BE2C (cell line): Measurements from ENCODE around the gene MAGEA11.
"Not testable (repeated sequence)": the region's sequence is repeated elsewhere in the genome, so short reads cannot be mapped to it uniquely, and the experiment has no call there.

Source experiments
- DNase-seq: peaks from one replicate; pipeline ENCODE4 v3.0.0-alpha.2; 2020
- H3K27me3 ChIP-seq: fragments of 250-450 bp; sonication (Bioruptor Pico); 2 replicates; pipeline ENCODE4 v1.5.1; 2020; ENCODE audit warnings: mild to moderate bottlenecking
- H3K36me3 ChIP-seq: fragments of 250-450 bp; sonication (Bioruptor Pico); 2 replicates; pipeline ENCODE4 v1.5.1; 2020; ENCODE audit warnings: mild to moderate bottlenecking
- H3K4me1 ChIP-seq: fragments of 250-450 bp; sonication (Bioruptor Pico); 2 replicates; pipeline ENCODE4 v1.5.1; 2020
- H3K4me3 ChIP-seq: 2 replicates; pipeline ENCODE4 v1.5.1; 2011; ENCODE audit warnings: low read depth, low read length
- H3K9me3 ChIP-seq: fragments of 250-450 bp; sonication (Bioruptor Pico); 2 replicates; pipeline ENCODE4 v1.5.1; 2020
- TF ChIP-seq, protein P1 (sequence below): IDR thresholded peaks from 2 replicates; pipeline ENCODE4 v1.5.1; 2012; ENCODE audit warnings: mild to moderate bottlenecking, low read depth, low read length

MAGEA11 gene

DNA sequence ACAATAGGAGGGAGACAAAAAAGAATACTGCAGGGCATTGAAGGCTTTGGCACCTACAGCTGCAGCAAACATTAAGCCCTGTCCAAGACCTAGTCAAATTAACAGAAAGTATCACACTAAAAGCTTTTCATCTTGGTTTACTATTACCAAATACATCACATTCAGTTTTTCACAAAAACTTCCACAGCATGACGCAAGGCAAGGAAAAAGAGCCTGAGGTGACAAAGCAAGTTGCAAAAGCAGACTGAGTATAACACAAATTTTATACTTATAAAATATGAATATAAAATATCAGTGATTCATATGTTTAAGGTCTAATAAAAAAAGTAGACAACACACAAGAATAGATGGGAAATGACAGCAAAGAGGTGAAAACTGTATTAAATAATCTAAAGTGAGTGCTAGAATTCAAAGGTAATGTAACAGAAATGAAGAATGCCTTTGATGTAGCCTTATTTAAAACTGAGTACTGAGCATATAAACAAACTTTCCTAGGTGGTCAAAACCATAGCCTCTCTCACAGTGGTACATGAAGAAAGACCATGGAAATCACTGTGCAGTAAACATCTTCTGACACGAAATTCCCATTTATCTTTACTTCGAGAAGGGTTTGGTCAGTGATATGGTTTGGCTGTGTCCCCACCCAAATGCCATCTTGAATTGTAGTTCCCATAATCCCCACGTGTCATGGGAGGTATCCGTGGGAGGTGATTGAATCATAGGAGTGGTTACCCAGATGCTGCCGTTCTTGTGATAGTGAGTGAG is 27.7 kb upstream of the MAGEA11 start:
- no peaks in the 10 kb centered on the region for H3K9me3 ChIP-seq
- no peaks in the 10 kb centered on the region for H3K27me3 ChIP-seq
- no peaks in the 10 kb centered on the region for H3K4me1 ChIP-seq
- TF ChIP-seq, protein P1, sequence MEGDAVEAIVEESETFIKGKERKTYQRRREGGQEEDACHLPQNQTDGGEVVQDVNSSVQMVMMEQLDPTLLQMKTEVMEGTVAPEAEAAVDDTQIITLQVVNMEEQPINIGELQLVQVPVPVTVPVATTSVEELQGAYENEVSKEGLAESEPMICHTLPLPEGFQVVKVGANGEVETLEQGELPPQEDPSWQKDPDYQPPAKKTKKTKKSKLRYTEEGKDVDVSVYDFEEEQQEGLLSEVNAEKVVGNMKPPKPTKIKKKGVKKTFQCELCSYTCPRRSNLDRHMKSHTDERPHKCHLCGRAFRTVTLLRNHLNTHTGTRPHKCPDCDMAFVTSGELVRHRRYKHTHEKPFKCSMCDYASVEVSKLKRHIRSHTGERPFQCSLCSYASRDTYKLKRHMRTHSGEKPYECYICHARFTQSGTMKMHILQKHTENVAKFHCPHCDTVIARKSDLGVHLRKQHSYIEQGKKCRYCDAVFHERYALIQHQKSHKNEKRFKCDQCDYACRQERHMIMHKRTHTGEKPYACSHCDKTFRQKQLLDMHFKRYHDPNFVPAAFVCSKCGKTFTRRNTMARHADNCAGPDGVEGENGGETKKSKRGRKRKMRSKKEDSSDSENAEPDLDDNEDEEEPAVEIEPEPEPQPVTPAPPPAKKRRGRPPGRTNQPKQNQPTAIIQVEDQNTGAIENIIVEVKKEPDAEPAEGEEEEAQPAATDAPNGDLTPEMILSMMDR, result no peak
- DNase-seq, result no peak
- no peaks in the 10 kb centered on the region for H3K36me3 ChIP-seq
- H3K4me3 ChIP-seq, result no peak overlapping the region

DNA sequence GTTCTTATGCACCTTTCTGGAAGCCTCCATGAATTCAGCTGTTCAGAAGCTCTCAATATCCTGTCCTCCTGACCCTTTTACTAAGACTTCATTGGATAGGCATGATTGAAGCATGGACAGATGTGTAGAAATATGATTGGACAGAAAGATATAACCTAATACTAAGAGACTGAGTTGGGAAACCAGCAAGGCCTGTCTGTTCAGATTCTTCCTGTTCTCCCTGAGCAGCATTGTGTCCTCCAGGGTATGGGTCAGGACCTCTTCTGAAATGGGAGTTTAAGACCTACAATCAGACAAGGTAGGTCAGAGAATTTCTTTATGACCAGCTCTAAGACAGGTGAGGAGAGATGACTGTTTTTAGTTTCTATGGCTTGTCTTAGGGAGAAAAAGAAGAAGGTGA is 23.9 kb upstream of the MAGEA11 start:
- TF ChIP-seq, protein P1, result no peak
- DNase-seq, result no peak
- Histone ChIP-seq H3K4me3 (no peak overlapping the region), H3K4me1 (no peaks in the 10 kb centered on the region), H3K27me3 (no peaks in the 10 kb centered on the region), H3K36me3 (no peaks in the 10 kb centered on the region), H3K9me3 (no peaks in the 10 kb centered on the region)

DNA sequence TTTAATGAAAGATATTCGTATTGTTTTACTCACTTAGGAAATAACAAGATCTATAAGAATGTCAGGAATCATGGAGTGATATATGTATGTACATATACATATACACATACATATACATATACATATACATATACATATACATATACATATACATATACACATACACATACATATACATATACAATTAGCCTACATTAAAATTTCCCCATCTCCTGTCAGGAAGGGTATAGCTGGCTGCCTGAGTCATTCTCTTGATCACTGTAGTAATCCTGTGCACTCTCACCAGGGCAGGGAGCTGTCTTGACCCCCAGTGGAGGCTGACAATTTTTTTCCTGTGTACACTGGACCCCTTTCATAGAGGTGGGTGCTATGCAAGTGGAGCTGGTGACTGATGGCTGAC is 23.3 kb upstream of the MAGEA11 start:
- Histone ChIP-seq H3K27me3 (no peaks in the 10 kb centered on the region), H3K4me1 (no peaks in the 10 kb centered on the region), H3K4me3 (no peak overlapping the region), H3K9me3 (no peaks in the 10 kb centered on the region), H3K36me3 (no peaks in the 10 kb centered on the region)
- DNase-seq, result no peak
- TF ChIP-seq, protein P1, result no peak

DNA sequence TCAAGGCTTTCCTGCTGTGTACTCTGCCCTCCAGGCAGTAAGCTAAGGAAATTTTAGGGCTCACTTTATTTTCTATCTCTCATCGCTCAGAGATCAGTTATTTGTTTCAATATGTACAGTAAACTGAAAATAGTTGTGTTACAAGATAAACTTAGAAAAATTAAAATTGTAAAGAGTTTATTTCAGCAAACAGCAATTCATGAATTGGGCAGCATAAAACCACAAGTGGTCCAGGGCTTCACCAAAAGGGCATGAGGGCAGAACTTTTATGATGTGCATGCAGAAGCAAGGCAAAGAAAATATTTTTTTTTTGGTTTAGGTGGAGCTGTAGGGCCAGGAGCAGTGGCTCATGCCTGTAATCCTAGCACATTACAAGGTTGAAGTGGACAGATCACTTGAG is 20.1 kb upstream of the MAGEA11 start:
- no peaks in the 10 kb centered on the region for H3K9me3 ChIP-seq
- no peaks in the 10 kb centered on the region for H3K27me3 ChIP-seq
- TF ChIP-seq, protein P1, result no peak
- no peaks in the 10 kb centered on the region for H3K36me3 ChIP-seq
- H3K4me1 ChIP-seq, result no peaks in the 10 kb centered on the region
- H3K4me3 ChIP-seq, result no peak overlapping the region
- DNase-seq, result no peak

DNA sequence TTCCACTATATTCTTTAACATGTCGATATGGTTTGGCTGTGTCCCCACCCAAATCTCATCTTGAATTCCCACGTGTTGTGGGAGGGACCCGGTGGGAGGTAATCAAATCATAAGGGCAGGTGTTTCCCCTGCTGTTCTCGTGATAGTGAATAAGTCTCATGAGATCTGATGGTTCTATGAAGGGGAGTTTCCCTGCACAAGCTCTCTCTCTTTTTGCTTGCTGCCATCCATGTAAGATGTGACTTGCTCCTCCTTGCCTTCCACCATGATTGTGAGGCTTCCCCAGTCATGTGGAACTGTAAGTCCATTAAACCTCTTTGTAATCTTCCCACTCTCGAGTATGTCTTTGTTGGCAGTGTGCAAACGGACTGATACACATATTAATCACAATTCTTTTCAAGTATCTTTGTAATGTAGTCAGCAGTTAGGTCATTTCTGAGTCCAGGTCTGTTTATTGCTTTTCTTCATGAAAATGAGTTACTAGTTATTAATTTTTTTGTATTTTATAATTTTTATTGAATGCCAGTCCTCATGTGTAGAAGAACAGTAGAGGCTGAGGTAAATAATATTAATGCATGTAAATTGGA is 19.1 kb upstream of the MAGEA11 start:
- H3K4me3 ChIP-seq, DNase-seq, H3K27me3 ChIP-seq, H3K36me3 ChIP-seq, H3K4me1 ChIP-seq, H3K9me3 ChIP-seq: not testable (repeated sequence)

DNA sequence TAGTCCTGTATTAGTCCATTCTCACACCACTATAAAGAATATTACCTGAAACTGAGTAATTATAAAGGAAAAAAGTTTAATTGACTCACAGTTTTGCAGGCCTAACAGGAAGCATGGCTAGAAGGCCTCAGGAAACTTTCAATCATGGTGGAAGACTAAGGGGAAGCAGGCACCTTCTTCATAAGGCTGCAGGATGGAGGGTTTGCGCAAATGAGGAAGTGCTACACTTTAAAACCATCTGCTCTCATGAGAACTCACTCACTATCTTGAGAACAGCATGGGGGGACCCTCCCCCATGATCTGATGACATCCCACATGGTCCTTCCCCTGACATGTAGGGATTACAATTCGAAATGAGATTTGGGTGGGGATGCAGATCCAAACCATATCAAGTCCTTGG is 12.1 kb upstream of the MAGEA11 start:
- H3K36me3 ChIP-seq, result no peaks in the 10 kb centered on the region
- H3K4me1 ChIP-seq, result no peaks in the 10 kb centered on the region
- no peak for DNase-seq
- H3K9me3 ChIP-seq, result no peaks in the 10 kb centered on the region
- TF ChIP-seq, protein P1, result no peak
- H3K27me3 ChIP-seq, result no peaks in the 10 kb centered on the region
- H3K4me3 ChIP-seq, result no peak overlapping the region
